ENCODE data around the gene P2RX6. TPM values are rescaled to one million over a fixed set of nuclear protein-coding genes. Genes with fewer than 3 reads are reported as not detected.

Gene P2RX6
- total RNA-seq, 1 donor from 2014 or later: 0.26 TPM

GRCh38 chr22:21015466-21016006 lies 571 bp downstream of the P2RX6 start:
- no peak for TF ChIP-seq CTCF (IDR thresholded peaks at IDR 0.05; ENCODE audit: insufficient read depth, low read length, severe bottlenecking)
- no peak for DNase-seq (ENCODE audit: low read depth)
- H3K36me3 ChIP-seq (ENCODE audit: control insufficient read depth, insufficient read depth, low read length): no peaks in the 10 kb centered on the region
- no peak for FAIRE-seq
- H3K27me3 ChIP-seq (ENCODE audit: control insufficient read depth, insufficient read depth, low read length): no peaks in the 10 kb centered on the region
- no peak overlapping the region for H3K4me3 ChIP-seq (ENCODE audit: low read depth, low read length)

- Histone ChIP-seq H3K27me3 (ENCODE audit: control insufficient read depth, insufficient read depth, low read length) (no peaks in the 10 kb centered on the region), H3K4me3 (ENCODE audit: low read depth, low read length) (no peak overlapping the region), H3K36me3 (ENCODE audit: control insufficient read depth, insufficient read depth, low read length) (no peaks in the 10 kb centered on the region)
- FAIRE-seq: no peak
- no peak for TF ChIP-seq CTCF (IDR thresholded peaks at IDR 0.05; ENCODE audit: insufficient read depth, low read length, severe bottlenecking)
- no peak for DNase-seq (ENCODE audit: low read depth)
These were observed 1.9 kb downstream of the P2RX6 start for GRCh38 chr22:21016644-21017420.

- FAIRE-seq (no peak), DNase-seq (ENCODE audit: low read depth) (no peak)
- TF ChIP-seq CTCF (IDR thresholded peaks at IDR 0.05; ENCODE audit: insufficient read depth, low read length, severe bottlenecking): no peak
- Histone ChIP-seq H3K27me3 (ENCODE audit: control insufficient read depth, insufficient read depth, low read length) (no peaks in the 10 kb centered on the region), H3K4me3 (ENCODE audit: low read depth, low read length) (no peak overlapping the region), H3K36me3 (ENCODE audit: control insufficient read depth, insufficient read depth, low read length) (no peaks in the 10 kb centered on the region)
These were observed 3.3 kb downstream of the P2RX6 start for GRCh38 chr22:21018314-21018713.

GRCh38 chr22:21020802-21021429 lies 6.0 kb downstream of the P2RX6 start:
- FAIRE-seq (no peak), DNase-seq (ENCODE audit: low read depth) (no peak)
- H3K27me3 ChIP-seq (ENCODE audit: control insufficient read depth, insufficient read depth, low read length): no peaks in the 10 kb centered on the region
- no peaks in the 10 kb centered on the region for H3K36me3 ChIP-seq (ENCODE audit: control insufficient read depth, insufficient read depth, low read length)
- peak; percentile 61 for TF ChIP-seq CTCF (IDR thresholded peaks at IDR 0.05; ENCODE audit: insufficient read depth, low read length, severe bottlenecking)
- no peak overlapping the region for H3K4me3 ChIP-seq (ENCODE audit: low read depth, low read length)

GRCh38 chr22:21022507-21022906 lies 7.5 kb downstream of the P2RX6 start:
- TF ChIP-seq CTCF (IDR thresholded peaks at IDR 0.05; ENCODE audit: insufficient read depth, low read length, severe bottlenecking): no peak
- Histone ChIP-seq H3K36me3 (ENCODE audit: control insufficient read depth, insufficient read depth, low read length) (no peaks in the 10 kb centered on the region), H3K4me3 (ENCODE audit: low read depth, low read length) (no peak overlapping the region), H3K27me3 (ENCODE audit: control insufficient read depth, insufficient read depth, low read length) (no peaks in the 10 kb centered on the region)
- DNase-seq (ENCODE audit: low read depth) (no peak), FAIRE-seq (no peak)

All from bronchial epithelial cell (primary cell).